Ascending aorta (tissue), 2 donors: ENCODE data around the gene JAZF1. TPM values are rescaled to one million over a fixed set of nuclear protein-coding genes. Genes with fewer than 3 reads are reported as not detected.

Experiments
- DNase-seq, 2 donors: peaks; one replicate each; pipeline ENCODE4 v3.0.0-alpha.2; 2019; ENCODE audit warnings: low spot score in 2 of 2
- H3K27ac ChIP-seq, 2 donors: fragments of 200-600 bp; sonication (generic); one replicate each; pipeline ENCODE4 v1.5.1; 2016 to 2017; ENCODE audit warnings: mild to moderate bottlenecking in 1 of 2
- H3K27me3 ChIP-seq: fragments of 200-600 bp; sonication (generic); one replicate; pipeline ENCODE4 v1.5.1; 2017
- H3K36me3 ChIP-seq, 2 donors: fragments of 200-600 bp; sonication (generic); one replicate each; pipeline ENCODE4 v1.5.1; 2016
- H3K4me1 ChIP-seq, 2 donors: fragments of 200-600 bp; sonication (generic); one replicate each; pipeline ENCODE4 v1.5.1; 2016 to 2017; ENCODE audit warnings: mild to moderate bottlenecking in 1 of 2
- H3K4me3 ChIP-seq, 2 donors: fragments of 200-600 bp; sonication (generic); one replicate each; pipeline ENCODE4 v1.5.1; 2016 to 2017; ENCODE audit warnings: mild to moderate bottlenecking in 1 of 2
- H3K9me3 ChIP-seq, 2 donors: fragments of 200-600 bp; sonication (generic); one replicate each; pipeline ENCODE4 v1.5.1; 2016
- CTCF ChIP-seq, 3 experiments: fragments of 200-600 bp in 2 of 3; fragments of 450-650 bp in 1 of 3; sonication (generic) in 2 of 3; IDR thresholded peaks; one replicate each; pipeline ENCODE4 v1.5.1; 2016 to 2019; ENCODE audit warnings: antibody characterized with exemption in 3 of 3, mild to moderate bottlenecking in 1 of 3, moderate library complexity in 1 of 3
- intact Hi-C: fragments of 100-400 bp; cut with DNase I; formaldehyde crosslinking; loops from one replicate; pipeline ENCODE4 v1.15.1; 2023
- total RNA-seq: library from RNA; depleted of rRNA; stranded (reverse); fragments of >200 nt; gene quantifications from one replicate; pipeline ENCODE4 v1.1.0, GENCODE V29; 2016

Gene JAZF1
- total RNA-seq, 1 donor from 2014 or later = 37.7 TPM

GRCh38 chr7:27842094-27842692 lies 338.4 kb downstream of the JAZF1 start:
- intact Hi-C loops = no loop called here
- Histone ChIP-seq H3K27ac (no peak overlapping the region), H3K4me1 (peaks cover 0 to 9% of the 10 kb centered on the region in 2 donors), H3K4me3 (peak overlapping the region in 1 of 2 donors; percentile 32), H3K9me3 (no peaks in the 10 kb centered on the region), H3K36me3 (no peaks in the 10 kb centered on the region), H3K27me3 (no peaks in the 10 kb centered on the region)
- DNase-seq = no peak
- no peak for TF ChIP-seq CTCF (IDR thresholded peaks at IDR 0.05)

- Histone ChIP-seq H3K4me3 (no peak overlapping the region), H3K27ac (no peak overlapping the region), H3K36me3 (no peaks in the 10 kb centered on the region), H3K27me3 (no peaks in the 10 kb centered on the region), H3K4me1 (peaks cover 0 to 9% of the 10 kb centered on the region in 2 donors), H3K9me3 (no peaks in the 10 kb centered on the region)
- no peak for DNase-seq
- TF ChIP-seq CTCF (IDR thresholded peaks at IDR 0.05) = no peak
- intact Hi-C loops = no loop called here
Observed at GRCh38 chr7:27840760-27841364, 339.7 kb downstream of the JAZF1 start.

- no peaks in the 10 kb centered on the region for H3K9me3 ChIP-seq
- no peak for DNase-seq
- intact Hi-C loops = no loop called here
- H3K4me1 ChIP-seq = peaks cover 0 to 9% of the 10 kb centered on the region in 2 donors
- TF ChIP-seq CTCF (IDR thresholded peaks at IDR 0.05) = no peak
- no peak overlapping the region for H3K4me3 ChIP-seq
- H3K27me3 ChIP-seq = no peaks in the 10 kb centered on the region
- no peak overlapping the region for H3K27ac ChIP-seq
- H3K36me3 ChIP-seq = no peaks in the 10 kb centered on the region
Observed at GRCh38 chr7:27840313-27840712, 340.3 kb downstream of the JAZF1 start.

GRCh38 chr7:27839099-27839498 lies 341.5 kb downstream of the JAZF1 start:
- no peak overlapping the region for H3K4me3 ChIP-seq
- no peaks in the 10 kb centered on the region for H3K9me3 ChIP-seq
- intact Hi-C loops = no loop called here
- H3K27ac ChIP-seq = peak overlapping the region in 1 of 2 donors; percentile 27
- no peaks in the 10 kb centered on the region for H3K36me3 ChIP-seq
- H3K4me1 ChIP-seq = peaks cover 0 to 9% of the 10 kb centered on the region in 2 donors
- no peak for DNase-seq
- TF ChIP-seq CTCF (IDR thresholded peaks at IDR 0.05) = no peak
- H3K27me3 ChIP-seq = no peaks in the 10 kb centered on the region

- DNase-seq = no peak
- Histone ChIP-seq H3K4me3 (no peak overlapping the region), H3K4me1 (peaks cover 0 to 5% of the 10 kb centered on the region in 2 donors), H3K27ac (no peak overlapping the region), H3K9me3 (no peaks in the 10 kb centered on the region), H3K27me3 (no peaks in the 10 kb centered on the region), H3K36me3 (peaks cover 8 to 10% of the 10 kb centered on the region in 2 donors)
- intact Hi-C loops = no loop called here
- TF ChIP-seq CTCF (IDR thresholded peaks at IDR 0.05) = no peak
Observed at GRCh38 chr7:27836536-27836935, 344.1 kb downstream of the JAZF1 start.
